HEK293 (cell line): ENCODE measurements around the gene XIAP.

Experiments used
- GLI2 ChIP-seq: fragments of 450-650 bp; formaldehyde crosslinking; IDR thresholded peaks from 2 replicates; pipeline ENCODE4; 2017; ENCODE audit warnings: missing biosample characterization, missing genetic modification characterization, low read depth, borderline replicate concordance
- HIC1 ChIP-seq: fragments of 450-650 bp; formaldehyde crosslinking; IDR thresholded peaks from 2 replicates; pipeline ENCODE4 v1.5.1; 2016; ENCODE audit warnings: missing biosample characterization, missing genetic modification characterization
- REST ChIP-seq: fragments of 450-650 bp; formaldehyde crosslinking; IDR thresholded peaks from 2 replicates; pipeline ENCODE4 v1.5.1; 2016; ENCODE audit warnings: missing biosample characterization, missing genetic modification characterization
- SP7 ChIP-seq: fragments of 450-650 bp; formaldehyde crosslinking; IDR thresholded peaks from 2 replicates; pipeline ENCODE4 v1.5.1; 2016; ENCODE audit warnings: missing biosample characterization, missing genetic modification characterization
- TCF7L2 ChIP-seq: IDR thresholded peaks from 2 replicates; pipeline ENCODE4 v1.6.1; 2011; ENCODE audit warnings: low read depth, mild to moderate bottlenecking, inconsistent platforms, low read length, moderate library complexity, borderline replicate concordance
- YY1 ChIP-seq: fragments of 450-650 bp; formaldehyde crosslinking; IDR thresholded peaks from 2 replicates; pipeline ENCODE4 v1.5.1; 2018; ENCODE audit warnings: missing biosample characterization, missing genetic modification characterization
- ZBTB20 ChIP-seq: fragments of 450-650 bp; formaldehyde crosslinking; IDR thresholded peaks from 2 replicates; pipeline ENCODE4 v1.5.1; 2016; ENCODE audit warnings: missing biosample characterization, missing genetic modification characterization
- ZBTB26 ChIP-seq: fragments of 450-650 bp; formaldehyde crosslinking; optimal IDR thresholded peaks from 2 replicates; pipeline ENCODE3; 2016; ENCODE audit warnings: missing biosample characterization, mild to moderate bottlenecking, missing genetic modification characterization
- ZEB2 ChIP-seq: fragments of 450-650 bp; formaldehyde crosslinking; IDR thresholded peaks from 2 replicates; pipeline ENCODE4 v1.5.1; 2016; ENCODE audit warnings: missing biosample characterization, missing genetic modification characterization
- ZNF2 ChIP-seq: fragments of 450-650 bp; formaldehyde crosslinking; IDR thresholded peaks from 2 replicates; pipeline ENCODE4 v1.5.1; 2016; ENCODE audit warnings: missing biosample characterization, missing genetic modification characterization
- ZNF202 ChIP-seq: fragments of 450-650 bp; formaldehyde crosslinking; IDR thresholded peaks from 2 replicates; pipeline ENCODE4 v1.5.1; 2016; ENCODE audit warnings: missing biosample characterization, missing genetic modification characterization, borderline replicate concordance
- ZNF311 ChIP-seq: fragments of 450-650 bp; formaldehyde crosslinking; IDR thresholded peaks from 2 replicates; pipeline ENCODE4 v1.5.1; 2017; ENCODE audit warnings: missing biosample characterization, missing genetic modification characterization, borderline replicate concordance
- ZNF341 ChIP-seq: fragments of 450-650 bp; formaldehyde crosslinking; IDR thresholded peaks from 2 replicates; pipeline ENCODE4; 2016; ENCODE audit warnings: low read depth, missing biosample characterization, missing genetic modification characterization
- ZNF354C ChIP-seq: fragments of 450-650 bp; formaldehyde crosslinking; IDR thresholded peaks from 2 replicates; pipeline ENCODE4 v1.5.1; 2016; ENCODE audit warnings: missing biosample characterization, missing genetic modification characterization, low read depth, borderline replicate concordance
- ZNF362 ChIP-seq: fragments of 450-650 bp; formaldehyde crosslinking; IDR thresholded peaks from 2 replicates; pipeline ENCODE4 v1.5.1; 2016; ENCODE audit warnings: missing biosample characterization, missing genetic modification characterization
- ZNF398 ChIP-seq: fragments of 450-650 bp; formaldehyde crosslinking; IDR thresholded peaks from 2 replicates; pipeline ENCODE4 v1.5.1; 2017; ENCODE audit warnings: missing biosample characterization, missing genetic modification characterization
- ZNF416 ChIP-seq: fragments of 450-650 bp; formaldehyde crosslinking; IDR thresholded peaks from 2 replicates; pipeline ENCODE4 v1.5.1; 2016; ENCODE audit warnings: missing biosample characterization, missing genetic modification characterization
- ZNF488 ChIP-seq: fragments of 450-650 bp; formaldehyde crosslinking; IDR thresholded peaks from 2 replicates; pipeline ENCODE4 v1.5.1; 2016; ENCODE audit warnings: missing biosample characterization, missing genetic modification characterization
- ZNF521 ChIP-seq: fragments of 450-650 bp; formaldehyde crosslinking; IDR thresholded peaks from 2 replicates; pipeline ENCODE4 v1.5.1; 2017; ENCODE audit warnings: missing biosample characterization, mild to moderate bottlenecking, missing genetic modification characterization
- ZNF596 ChIP-seq: fragments of 450-650 bp; IDR thresholded peaks from 2 replicates; pipeline ENCODE4 v1.5.0; 2018; ENCODE audit warnings: missing biosample characterization, mild to moderate bottlenecking, missing genetic modification characterization, moderate library complexity
- ZNF600 ChIP-seq: fragments of 450-650 bp; formaldehyde crosslinking; IDR thresholded peaks from 2 replicates; pipeline ENCODE4 v1.5.1; 2016; ENCODE audit warnings: missing biosample characterization, missing genetic modification characterization
- ZNF621 ChIP-seq: fragments of 450-650 bp; formaldehyde crosslinking; IDR thresholded peaks from 2 replicates; pipeline ENCODE4 v1.5.1; 2017; ENCODE audit warnings: missing biosample characterization, missing genetic modification characterization
- ZNF626 ChIP-seq: fragments of 450-650 bp; sonication (Bioruptor Pico); formaldehyde crosslinking; IDR thresholded peaks from 2 replicates; pipeline ENCODE4 v1.5.1; 2018; ENCODE audit warnings: missing biosample characterization, missing genetic modification characterization, inconsistent platforms
- ZNF654 ChIP-seq: fragments of 450-650 bp; formaldehyde crosslinking; IDR thresholded peaks from 2 replicates; pipeline ENCODE4 v1.5.1; 2016; ENCODE audit warnings: low read depth, missing biosample characterization, missing genetic modification characterization
- ZSCAN18 ChIP-seq: fragments of 450-650 bp; formaldehyde crosslinking; IDR thresholded peaks from 2 replicates; pipeline ENCODE4 v1.5.1; 2016; ENCODE audit warnings: missing biosample characterization, missing genetic modification characterization
- ZSCAN4 ChIP-seq: fragments of 450-650 bp; formaldehyde crosslinking; IDR thresholded peaks from 2 replicates; pipeline ENCODE4 v1.5.1; 2017; ENCODE audit warnings: missing biosample characterization, missing genetic modification characterization

The XIAP gene

GRCh38 chrX:123962794-123963373 lies 103.0 kb downstream of the XIAP start (continued):
- TF ChIP-seq ZNF311 (tag by site-specific recombination), result no peak
- TF ChIP-seq ZNF2 (tag by site-specific recombination), result peak; percentile 45; the same call in 1 of the 2 replicates
- TF ChIP-seq ZNF341, result peak; percentile 73
- peak; percentile 78 for TF ChIP-seq ZBTB20 (tag by site-specific recombination)
- TF ChIP-seq ZNF600, result peak; percentile 99
- TF ChIP-seq ZBTB26 (tag by site-specific recombination), result no peak
- TF ChIP-seq HIC1, result peak; percentile 64; the same call in 1 of the 2 replicates
- no peak for TF ChIP-seq ZNF621 (tag by site-specific recombination)
- TF ChIP-seq ZNF626 (tag by site-specific recombination), result no peak
- TF ChIP-seq GLI2 (tag by site-specific recombination), result no peak
- peak; percentile 98 for TF ChIP-seq ZNF362 (tag by site-specific recombination)
- TF ChIP-seq YY1 (tag by site-specific recombination), result no peak
- peak; percentile 76 for TF ChIP-seq ZEB2 (tag by site-specific recombination)
- no peak for TF ChIP-seq ZNF354C (tag by site-specific recombination)
- TF ChIP-seq ZNF398 (tag by site-specific recombination), result peak; percentile 73
- TF ChIP-seq TCF7L2, result no peak; the same call in 1 of the 2 replicates
- no peak for TF ChIP-seq ZNF202 (tag by site-specific recombination)
- TF ChIP-seq ZNF416 (tag by site-specific recombination), result no peak
- no peak for TF ChIP-seq ZNF488 (tag by site-specific recombination)
- no peak for TF ChIP-seq REST (tag by site-specific recombination)
- no peak for TF ChIP-seq ZNF521 (tag by site-specific recombination)
- TF ChIP-seq ZSCAN4 (tag by site-specific recombination), result no peak
- no peak; the same call in 1 of the 2 replicates for TF ChIP-seq ZNF654 (tag by site-specific recombination)
- TF ChIP-seq ZNF596 (tag by site-specific recombination), result no peak
- no peak for TF ChIP-seq ZSCAN18 (tag by site-specific recombination)
- TF ChIP-seq SP7 (tag by site-specific recombination), result 0 out of 2 replicates have a peak, but pooled peaks have one; percentile 58
